Naive thymus-derived CD4-positive, alpha-beta T cell (primary cell): ENCODE measurements around the gene ABCG1. TPM values are rescaled to one million over a fixed set of nuclear protein-coding genes. Genes with fewer than 3 reads are reported as not detected.

ENCODE experiments used
- ATAC-seq: fragments of 150-1000 bp; cut with Tn5 transposase; 2 replicates; pipeline ENCODE4 v1.10.0; 2021; ENCODE audit warnings: mild to moderate bottlenecking, moderate library complexity
- CTCF ChIA-PET: fragments of 350-600 bp; sonication (Branson Sonifier 250); formaldehyde crosslinking; loops from one replicate; lab custom pipeline; 2021; ENCODE audit warnings: antibody characterized with exemption; lab: Charles Lee
- POLR2A ChIA-PET: fragments of 350-600 bp; sonication (Branson Sonifier 250); formaldehyde crosslinking; loops from one replicate; lab custom pipeline; 2021; ENCODE audit warnings: antibody characterized with exemption, inconsistent platforms; lab: Charles Lee
- DNase-seq, 9 donors: peaks; one replicate each; pipeline versions ENCODE4 v3.0.0 to v3.0.0-alpha.2; 2020 to 2022; ENCODE audit warnings: mixed read lengths in 1 of 9
- H3K27ac ChIP-seq: one replicate; pipeline ENCODE4 v1.7.0; 2013; ENCODE audit warnings: mild to moderate bottlenecking, low read depth, low read length, moderate library complexity
- H3K27me3 ChIP-seq, 2 donors: one replicate each; pipeline ENCODE4 v1.7.0; 2013; ENCODE audit warnings: low read length in 2 of 2, mild to moderate bottlenecking in 2 of 2, moderate library complexity in 2 of 2; ENCODE audit not compliant: control insufficient read depth in 2 of 2, insufficient read depth in 2 of 2
- H3K36me3 ChIP-seq, 3 experiments: 1 replicate in 2 of 3; 2 replicates in 1 of 3; pipeline ENCODE4 v1.7.0; 2013; ENCODE audit warnings: low read length in 3 of 3, mild to moderate bottlenecking in 3 of 3, moderate library complexity in 1 of 3; ENCODE audit not compliant: insufficient read depth in 3 of 3, control insufficient read depth in 2 of 3
- H3K4me1 ChIP-seq, 2 donors: one replicate each; pipeline ENCODE4 v1.7.0; 2013; ENCODE audit warnings: low read length in 2 of 2, mild to moderate bottlenecking in 2 of 2, moderate library complexity in 1 of 2; ENCODE audit not compliant: control insufficient read depth in 2 of 2, insufficient read depth in 2 of 2
- H3K4me3 ChIP-seq: 2 replicates; pipeline ENCODE4 v1.7.0; 2013; ENCODE audit warnings: mild to moderate bottlenecking, low read length
- H3K9me3 ChIP-seq, 3 experiments: 1 replicate in 2 of 3; 2 replicates in 1 of 3; pipeline ENCODE4 v1.7.0; 2013; ENCODE audit warnings: low read length in 3 of 3; ENCODE audit not compliant: control insufficient read depth in 2 of 3
- H3K27ac Mint-ChIP-seq, 9 donors: one replicate each; pipeline ENCODE4 v1.8.0; 2020 to 2022; ENCODE audit warnings: mixed read lengths in 9 of 9, mild to moderate bottlenecking in 8 of 9, moderate library complexity in 5 of 9, inconsistent platforms in 2 of 9
- H3K27me3 Mint-ChIP-seq, 5 donors: one replicate each; pipeline ENCODE4 v1.8.0; 2021 to 2022; ENCODE audit warnings: mixed read lengths in 5 of 5, mild to moderate bottlenecking in 1 of 5
- H3K36me3 Mint-ChIP-seq, 5 donors: one replicate each; pipeline ENCODE4 v1.8.0; 2020 to 2022; ENCODE audit warnings: mixed read lengths in 5 of 5, mild to moderate bottlenecking in 3 of 5, inconsistent platforms in 1 of 5
- H3K4me1 Mint-ChIP-seq, 7 donors: one replicate each; pipeline ENCODE4 v1.8.0; 2020 to 2022; ENCODE audit warnings: mixed read lengths in 7 of 7, mild to moderate bottlenecking in 3 of 7, inconsistent platforms in 1 of 7
- H3K4me3 Mint-ChIP-seq, 10 donors: one replicate each; pipeline ENCODE4 v1.8.0; 2020 to 2022; ENCODE audit warnings: mild to moderate bottlenecking in 10 of 10, mixed read lengths in 10 of 10, moderate library complexity in 6 of 10, inconsistent platforms in 2 of 10
- H3K9me3 Mint-ChIP-seq, 11 donors: one replicate each; pipeline ENCODE4 v1.8.0; 2020 to 2022; ENCODE audit warnings: mixed read lengths in 11 of 11, mild to moderate bottlenecking in 4 of 11, inconsistent platforms in 1 of 11, moderate library complexity in 1 of 11
- intact Hi-C, 2 donors: fragments of 100-400 bp; cut with micrococcal nuclease; formaldehyde crosslinking; loops; one replicate each; pipeline ENCODE4 v1.15.1; 2023
- polyA plus RNA-seq, 2 donors: library from polyadenylated mRNA; unstranded; fragments of 300-500 nt; fragmentation: Illumina TruSeq; gene quantifications; one replicate each; pipeline ENCODE4 v1.2.3, GENCODE V29; 2021
- total RNA-seq, 6 experiments: library from RNA in 5 of 6; stranded (reverse) in 5 of 6; gene quantifications; 1 replicate in 5 of 6; 2 replicates in 1 of 6; pipeline ENCODE4 v1.2.3 and lab custom pipeline; 2021 to 2026

The ABCG1 gene
- total and polyA plus RNA-seq, 7 experiments from 2014 or later = 0.67 to 49.7 (median 17.0) TPM

DNA sequence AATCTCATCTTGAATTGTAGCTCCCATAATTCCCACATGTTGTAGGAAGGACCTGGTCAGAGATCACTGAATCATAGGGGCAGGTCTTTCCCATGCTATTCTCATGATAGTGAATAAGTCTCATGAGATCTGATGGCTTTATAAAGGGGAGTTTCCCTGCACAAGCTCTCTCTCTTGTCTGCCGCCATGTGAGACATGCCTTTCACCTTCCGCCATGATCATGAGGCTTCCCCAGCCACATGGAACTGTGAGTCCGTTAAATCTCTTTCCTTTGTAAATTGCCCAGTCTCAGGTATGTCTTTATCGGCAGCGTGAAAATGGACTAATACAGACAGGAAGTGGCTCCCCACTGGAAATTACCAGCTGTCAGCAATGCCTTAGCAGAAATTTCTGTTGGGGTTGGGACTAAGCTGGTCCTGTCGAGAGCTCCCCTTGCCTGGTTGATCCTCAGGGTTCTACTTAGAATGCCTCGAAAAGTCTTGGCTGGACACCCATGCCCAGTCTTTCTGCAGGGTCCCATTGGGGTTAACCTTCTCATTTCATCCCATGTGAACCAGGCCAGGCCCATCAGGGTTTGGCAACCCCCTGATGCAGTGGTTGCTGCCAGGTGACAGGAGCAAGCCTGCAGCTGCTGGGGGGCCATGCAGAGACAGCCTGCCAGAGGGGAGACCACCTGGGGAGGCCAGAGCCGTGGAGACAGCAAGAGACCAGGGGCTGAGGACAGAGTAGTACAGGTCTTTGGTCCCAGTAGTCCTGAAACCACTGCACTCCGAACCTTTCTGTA is 2.8 kb upstream of the ABCG1 start:
- no peak overlapping the region for H3K27ac Mint-ChIP-seq
- no peak for ATAC-seq
- no peaks in the 10 kb centered on the region for H3K27me3 ChIP-seq
- peaks cover 0 to 9% (median 0%) of the 10 kb centered on the region in 5 donors for H3K36me3 Mint-ChIP-seq
- POLR2A ChIA-PET = no interaction called here
- intact Hi-C loops = no loop called here
- no peak overlapping the region for H3K27ac ChIP-seq
- CTCF ChIA-PET = no interaction called here
- H3K4me3 Mint-ChIP-seq = no peak overlapping the region
- peaks cover 5% of the 10 kb centered on the region in 2 donors for H3K4me1 ChIP-seq
- peaks cover 0 to 24% (median 10%) of the 10 kb centered on the region in 7 donors for H3K4me1 Mint-ChIP-seq
- peaks cover 0 to 22% (median 4%) of the 10 kb centered on the region in 11 donors for H3K9me3 Mint-ChIP-seq
- H3K36me3 ChIP-seq = peaks cover 0 to 8% (median 0%) of the 10 kb centered on the region in 3 experiments
- peaks cover 0 to 5% (median 0%) of the 10 kb centered on the region in 5 donors for H3K27me3 Mint-ChIP-seq
- H3K9me3 ChIP-seq = peaks cover 0 to 7% (median 0%) of the 10 kb centered on the region in 3 experiments
- DNase-seq = no peak
- H3K4me3 ChIP-seq = no peak overlapping the region

- ChIA-PET POLR2A (no interaction called here), CTCF (no interaction called here)
- H3K27ac Mint-ChIP-seq = peak overlapping the region in 6 of 9 donors; percentile 17 to 72 (median 21)
- intact Hi-C loops = no loop called here
- H3K36me3 Mint-ChIP-seq = peaks cover 0 to 11% (median 3%) of the 10 kb centered on the region in 5 donors
- H3K4me1 ChIP-seq = peaks cover 5 to 12% of the 10 kb centered on the region in 2 donors
- H3K9me3 Mint-ChIP-seq = peaks cover 0 to 22% (median 4%) of the 10 kb centered on the region in 11 donors
- H3K4me3 ChIP-seq = no peak overlapping the region
- ATAC-seq (no peak), DNase-seq (peak in 1 of 9 donors; percentile 14)
- peak overlapping the region in 2 of 10 donors; percentile 38 to 42 for H3K4me3 Mint-ChIP-seq
- H3K27ac ChIP-seq = no peak overlapping the region
- peaks cover 0 to 8% (median 0%) of the 10 kb centered on the region in 3 experiments for H3K36me3 ChIP-seq
- H3K9me3 ChIP-seq = peaks cover 0 to 7% (median 0%) of the 10 kb centered on the region in 3 experiments
- H3K27me3 ChIP-seq = no peaks in the 10 kb centered on the region
- H3K27me3 Mint-ChIP-seq = peaks cover 0 to 5% (median 0%) of the 10 kb centered on the region in 5 donors
- H3K4me1 Mint-ChIP-seq = peaks cover 3 to 28% (median 18%) of the 10 kb centered on the region in 7 donors
Observed at GRCh38 chr21:42216726-42217572, 2.0 kb upstream of the ABCG1 start.

DNA sequence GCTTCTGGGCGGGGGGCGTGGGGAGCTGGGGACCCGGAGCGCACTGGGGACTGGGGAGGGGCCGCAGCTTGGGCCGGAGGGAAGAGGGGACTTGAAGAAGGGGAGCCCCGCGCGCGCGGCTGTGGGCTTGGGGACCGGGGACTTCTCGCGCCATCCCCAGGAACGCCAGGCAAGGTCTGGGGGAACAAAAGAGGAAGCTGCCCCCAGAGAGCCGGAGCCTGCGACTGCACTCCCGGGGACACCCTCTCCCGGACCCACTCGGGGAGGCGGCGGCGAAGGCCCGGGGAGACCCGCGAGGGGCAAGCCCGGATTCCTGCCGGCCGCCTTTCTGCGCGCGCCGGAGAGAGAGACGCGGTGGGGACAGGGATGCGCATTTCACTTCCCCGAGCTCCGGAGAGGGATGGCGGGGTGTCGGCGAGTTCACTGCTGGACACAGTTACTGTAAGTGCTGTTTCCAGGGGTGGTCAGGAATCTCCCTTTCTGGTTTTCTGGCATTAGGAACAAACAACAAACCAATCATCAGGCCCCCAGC is 732 bp downstream of the ABCG1 start:
- H3K4me3 Mint-ChIP-seq = peak overlapping the region; percentile 85 to 99 (median 93)
- intact Hi-C loops = loop anchor here (1.0 to 2.0 kb wide), 8 partner anchors 9 to 55 kb away; no protein-coding TSS in a partner anchor
- H3K36me3 Mint-ChIP-seq = peaks cover 0 to 13% (median 4%) of the 10 kb centered on the region in 5 donors
- H3K27me3 Mint-ChIP-seq = peaks cover 0 to 3% (median 0%) of the 10 kb centered on the region in 5 donors
- H3K27ac ChIP-seq = peak overlapping the region; percentile 81
- H3K4me3 ChIP-seq = peak overlapping the region; percentile 69
- ChIA-PET POLR2A (interaction anchor here (0.7 to 3.8 kb wide), 10 partner anchors 10 to 435 kb away, joined by 3 to 30 read pairs (median 6); no protein-coding TSS in a partner anchor), CTCF (interaction anchor here (1.0 to 1.6 kb wide), 6 partner anchors 8 to 74 kb away, joined by 4 to 6 read pairs (median 4); no protein-coding TSS in a partner anchor)
- H3K27me3 ChIP-seq = no peaks in the 10 kb centered on the region
- H3K4me1 ChIP-seq = peaks cover 5 to 13% of the 10 kb centered on the region in 2 donors
- H3K9me3 Mint-ChIP-seq = peaks cover 0 to 19% (median 3%) of the 10 kb centered on the region in 11 donors
- H3K36me3 ChIP-seq = peaks cover 0 to 15% (median 0%) of the 10 kb centered on the region in 3 experiments
- peaks cover 0 to 7% (median 0%) of the 10 kb centered on the region in 3 experiments for H3K9me3 ChIP-seq
- H3K4me1 Mint-ChIP-seq = peaks cover 21 to 39% (median 36%) of the 10 kb centered on the region in 7 donors
- DNase-seq (peak in 2 of 9 donors; percentile 48 to 52), ATAC-seq (peak; percentile 19)
- peak overlapping the region; percentile 71 to 99 (median 91) for H3K27ac Mint-ChIP-seq

DNA sequence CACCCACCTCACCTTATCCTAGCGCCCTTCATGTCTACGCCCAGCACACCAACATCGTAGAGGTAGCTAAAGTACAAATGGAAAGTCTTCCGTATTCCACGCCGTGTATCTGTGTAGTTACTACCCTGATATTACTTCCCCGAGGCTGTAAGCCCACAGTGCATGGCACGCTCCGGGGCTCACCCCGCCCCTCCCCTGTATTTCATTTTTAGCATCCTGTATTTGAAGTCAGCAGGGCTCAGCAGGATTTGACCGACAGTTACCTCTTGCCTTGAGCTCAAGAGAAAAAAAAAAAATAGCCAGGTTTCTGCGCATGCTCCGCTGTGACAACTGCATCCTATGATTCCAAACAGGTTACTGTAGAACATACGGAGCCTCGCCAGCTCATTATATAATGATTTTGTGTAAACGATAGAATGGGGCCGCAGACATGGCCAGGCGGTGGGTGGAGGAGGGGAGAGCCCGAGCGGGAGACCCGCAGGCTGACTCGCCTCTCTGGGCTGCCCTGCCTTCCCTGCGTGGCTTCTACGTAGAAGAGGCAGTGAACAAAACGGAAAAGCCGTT is 1.3 kb downstream of the ABCG1 start:
- ChIA-PET POLR2A (interaction anchor here (0.9 to 3.8 kb wide), 9 partner anchors 9 to 435 kb away, joined by 3 to 30 read pairs (median 6); no protein-coding TSS in a partner anchor), CTCF (interaction anchor here (1.0 to 1.6 kb wide), 6 partner anchors 8 to 75 kb away, joined by 4 to 6 read pairs (median 4); no protein-coding TSS in a partner anchor)
- intact Hi-C loops = loop anchor here (1.0 to 2.0 kb wide), 8 partner anchors 8 to 56 kb away; no protein-coding TSS in a partner anchor
- Mint-ChIP-seq H3K27me3 (peaks cover 0 to 3% (median 0%) of the 10 kb centered on the region in 5 donors), H3K36me3 (peaks cover 0 to 17% (median 4%) of the 10 kb centered on the region in 5 donors), H3K4me1 (peaks cover 21 to 44% (median 36%) of the 10 kb centered on the region in 7 donors), H3K9me3 (peaks cover 0 to 18% (median 3%) of the 10 kb centered on the region in 11 donors), H3K4me3 (peak overlapping the region; percentile 85 to 99 (median 93)), H3K27ac (peak overlapping the region; percentile 71 to 99 (median 91))
- H3K4me1 ChIP-seq = peaks cover 5 to 13% of the 10 kb centered on the region in 2 donors
- ATAC-seq (peak; percentile 93), DNase-seq (peak; percentile 58 to 95 (median 93))
- peak overlapping the region; percentile 69 for H3K4me3 ChIP-seq
- H3K9me3 ChIP-seq = peaks cover 0 to 7% (median 0%) of the 10 kb centered on the region in 3 experiments
- H3K36me3 ChIP-seq = peaks cover 0 to 15% (median 0%) of the 10 kb centered on the region in 3 experiments
- H3K27ac ChIP-seq = peak overlapping the region; percentile 81
- no peaks in the 10 kb centered on the region for H3K27me3 ChIP-seq

- POLR2A ChIA-PET = interaction anchor here (0.6 to 3.8 kb wide), 2 partner anchors 12 to 211 kb away, joined by 6 to 30 read pairs; no protein-coding TSS in a partner anchor
- DNase-seq = no peak
- H3K27me3 ChIP-seq = no peaks in the 10 kb centered on the region
- peaks cover 5 to 13% of the 10 kb centered on the region in 2 donors for H3K4me1 ChIP-seq
- no peaks in the 10 kb centered on the region for H3K9me3 ChIP-seq
- H3K27ac ChIP-seq = no peak overlapping the region
- peak overlapping the region in 9 of 10 donors; percentile 1 to 58 (median 14) for H3K4me3 Mint-ChIP-seq
- intact Hi-C loops = loop anchor here in 1 of 2 donors (2.0 kb wide), 2 partner anchors 23 to 57 kb away; no protein-coding TSS in a partner anchor
- H3K36me3 Mint-ChIP-seq = peaks cover 4 to 29% (median 15%) of the 10 kb centered on the region in 5 donors
- peaks cover 2 to 27% (median 4%) of the 10 kb centered on the region in 3 experiments for H3K36me3 ChIP-seq
- peaks cover 21 to 60% (median 51%) of the 10 kb centered on the region in 7 donors for H3K4me1 Mint-ChIP-seq
- peaks cover 0 to 7% (median 0%) of the 10 kb centered on the region in 11 donors for H3K9me3 Mint-ChIP-seq
- H3K27ac Mint-ChIP-seq = peak overlapping the region in 6 of 9 donors; percentile 17 to 59 (median 20)
- CTCF ChIA-PET = interaction anchor here (0.9 kb wide), 1 partner anchor 11 kb away, joined by 3 read pairs; no protein-coding TSS in a partner anchor
- no peak overlapping the region for H3K4me3 ChIP-seq
- peaks cover 0 to 3% (median 0%) of the 10 kb centered on the region in 5 donors for H3K27me3 Mint-ChIP-seq
- ATAC-seq = no peak
Observed at GRCh38 chr21:42221581-42222345, 2.8 kb downstream of the ABCG1 start.
